Fibroblast of skin of scalp (primary cell): ENCODE data around the gene SEMA3B.
A peak's percentile ranks its signal among the peaks of the same experiment; 100 is the strongest.
"Not testable (repeated sequence)": the region's sequence is repeated elsewhere in the genome, so short reads cannot be mapped to it uniquely, and the experiment has no call there.

Experiments used
- DNase-seq: peaks from one replicate; pipeline ENCODE4 v3.0.0-alpha.2; 2013

Gene SEMA3B

GRCh38 chr3:50238549-50239026, 30.4 kb upstream of the SEMA3B start:
- peak; percentile 29 for DNase-seq

- DNase-seq: no peak
Measured at GRCh38 chr3:50239649-50240048, 29.3 kb upstream of the SEMA3B start.

DNA sequence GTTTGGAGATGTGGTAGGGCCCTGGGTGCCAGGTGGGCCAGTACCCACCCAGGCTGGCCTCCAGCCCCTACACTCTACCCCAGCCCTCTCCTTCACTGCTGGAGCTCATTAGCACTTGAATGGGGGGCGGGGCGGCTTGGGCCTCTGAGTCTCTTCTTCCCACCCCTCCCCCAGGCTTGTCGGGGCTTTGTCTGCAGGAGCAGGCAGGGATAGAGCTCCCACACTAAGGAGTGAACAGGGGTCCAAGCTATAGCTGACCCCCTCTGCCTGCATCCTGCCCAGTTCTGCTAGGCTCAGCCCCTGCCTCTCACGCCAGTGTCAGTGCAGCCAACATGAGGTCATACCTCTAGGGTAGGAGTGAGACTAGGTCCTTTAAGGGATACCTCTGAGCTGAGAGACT, 27.8 kb upstream of the SEMA3B start:
- no peak for DNase-seq

GRCh38 chr3:50241713-50242380, 27.1 kb upstream of the SEMA3B start:
- DNase-seq: no peak

DNA sequence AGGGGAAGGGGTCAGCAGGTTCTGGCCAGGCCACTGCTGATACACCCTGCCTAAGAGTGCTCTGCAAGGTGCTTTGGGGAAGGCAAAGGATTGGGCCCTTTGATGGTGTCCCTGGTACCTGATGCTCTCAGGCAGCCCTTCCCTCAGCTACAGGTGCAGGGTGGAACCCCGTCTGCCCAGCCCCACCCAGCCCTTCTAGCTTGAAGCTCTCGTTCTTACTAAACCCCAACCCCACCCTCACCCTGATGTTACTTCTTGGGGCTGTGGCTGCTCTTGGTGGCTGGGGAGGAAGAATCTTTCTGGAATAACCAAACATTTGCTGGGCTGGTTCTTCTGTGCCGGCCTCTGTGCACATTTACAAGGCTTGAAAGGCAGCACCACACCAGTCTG, 26.6 kb upstream of the SEMA3B start:
- DNase-seq: no peak

DNA sequence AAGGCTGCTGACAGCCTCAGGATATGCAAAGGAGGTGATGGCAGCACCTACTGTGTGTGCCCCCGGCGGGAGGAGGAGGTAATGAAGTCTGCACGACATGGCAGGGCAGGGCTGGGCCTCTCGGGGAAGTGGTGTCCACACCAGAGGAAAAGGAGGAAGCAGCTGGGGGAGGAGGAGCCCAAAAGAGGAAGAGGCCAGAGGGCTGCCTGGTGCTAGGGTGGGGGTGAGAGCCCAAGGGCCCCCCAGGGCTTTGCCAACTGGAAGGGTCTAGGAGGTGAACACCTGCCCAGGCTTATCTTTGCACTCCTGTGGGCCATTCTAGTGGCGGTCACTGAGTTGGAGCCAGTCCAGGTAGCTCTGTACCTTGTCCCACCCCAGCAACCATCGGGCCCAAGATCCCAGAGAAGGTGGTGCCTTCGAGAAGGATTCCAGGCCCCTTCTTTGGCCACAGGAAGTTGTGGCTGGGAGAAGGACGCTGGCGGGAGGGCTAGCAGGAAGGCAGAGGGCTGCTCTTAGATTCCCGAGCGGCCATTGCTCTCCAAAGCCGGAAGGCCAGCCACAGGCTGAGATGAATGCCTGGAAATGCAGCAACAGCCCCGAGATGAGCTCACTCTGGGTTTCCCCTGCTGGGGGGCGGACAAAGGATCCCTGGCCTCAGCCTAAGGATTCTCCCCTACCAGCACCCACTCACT, 25.9 kb upstream of the SEMA3B start:
- DNase-seq: peak; percentile 37

GRCh38 chr3:50243543-50243895, 25.4 kb upstream of the SEMA3B start:
- no peak for DNase-seq

DNA sequence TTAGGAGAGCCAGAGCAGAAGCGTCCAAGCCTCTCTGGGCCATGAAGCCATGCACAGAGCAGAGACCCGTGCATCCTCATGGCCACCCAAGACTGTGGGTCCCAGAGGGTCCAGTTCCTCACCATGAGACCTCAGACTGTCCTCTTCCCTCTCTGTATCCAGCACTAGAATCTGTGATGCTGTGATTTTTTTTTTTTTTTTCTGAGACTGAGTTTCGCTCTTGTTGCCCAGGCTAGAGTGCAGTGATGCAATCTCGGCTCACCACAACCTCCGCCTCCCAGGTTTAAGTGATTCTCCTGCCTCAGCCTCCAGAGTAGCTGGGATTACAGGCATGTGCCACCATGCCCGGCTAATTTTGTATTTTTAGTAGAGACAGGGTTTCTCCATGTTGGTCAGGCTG, 24.1 kb upstream of the SEMA3B start:
- DNase-seq: not testable (repeated sequence)

DNA sequence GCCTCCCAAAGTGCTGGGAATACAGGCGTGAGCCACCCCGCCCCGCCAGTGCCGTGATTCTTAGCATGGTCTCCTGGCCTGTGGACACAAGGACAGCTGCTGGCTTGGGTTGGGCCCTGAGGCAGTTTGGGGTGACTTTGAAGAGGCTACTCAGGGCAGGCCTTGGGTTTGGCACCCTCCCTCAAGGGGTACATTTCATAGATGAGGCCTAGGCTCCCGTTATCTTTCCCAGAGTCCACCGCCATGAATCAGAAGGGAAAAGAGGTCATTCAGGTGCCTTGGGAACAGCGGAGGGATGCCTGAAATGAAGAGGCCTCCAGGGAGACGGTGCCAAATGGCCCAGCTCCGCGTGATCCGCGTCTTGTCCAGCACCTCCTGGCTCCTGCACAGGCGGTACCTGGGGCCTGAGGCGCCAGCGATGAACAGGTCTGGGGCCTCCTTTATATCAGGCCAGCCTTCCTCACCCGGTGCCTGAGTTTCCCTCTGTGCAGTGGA, 23.6 kb upstream of the SEMA3B start:
- DNase-seq: no peak

- DNase-seq: peak; percentile 93
Measured at GRCh38 chr3:50245831-50246516, 23.0 kb upstream of the SEMA3B start.

DNA sequence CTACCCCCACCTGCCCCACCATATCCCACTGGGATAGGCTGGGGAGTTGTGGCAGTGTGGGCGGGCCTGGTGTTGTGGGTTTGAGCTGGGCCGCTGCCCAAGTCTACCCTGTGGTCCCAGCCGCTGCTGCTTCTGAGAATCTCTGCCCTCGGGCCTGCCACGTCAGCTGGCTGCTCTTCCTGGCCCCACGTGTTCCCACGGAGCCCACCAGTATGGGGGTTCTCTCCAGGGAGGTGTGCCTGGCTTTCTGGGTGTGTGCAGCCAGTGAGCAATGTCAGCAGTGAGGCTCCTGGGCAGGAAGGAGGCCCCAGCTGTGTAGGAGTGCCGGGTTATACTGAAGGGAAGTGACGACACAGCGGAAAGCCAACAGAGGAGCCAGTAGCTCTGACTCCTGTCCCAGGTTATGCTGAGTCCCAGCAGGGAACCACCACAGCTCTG, 22.4 kb upstream of the SEMA3B start:
- peak; percentile 97 for DNase-seq

DNA sequence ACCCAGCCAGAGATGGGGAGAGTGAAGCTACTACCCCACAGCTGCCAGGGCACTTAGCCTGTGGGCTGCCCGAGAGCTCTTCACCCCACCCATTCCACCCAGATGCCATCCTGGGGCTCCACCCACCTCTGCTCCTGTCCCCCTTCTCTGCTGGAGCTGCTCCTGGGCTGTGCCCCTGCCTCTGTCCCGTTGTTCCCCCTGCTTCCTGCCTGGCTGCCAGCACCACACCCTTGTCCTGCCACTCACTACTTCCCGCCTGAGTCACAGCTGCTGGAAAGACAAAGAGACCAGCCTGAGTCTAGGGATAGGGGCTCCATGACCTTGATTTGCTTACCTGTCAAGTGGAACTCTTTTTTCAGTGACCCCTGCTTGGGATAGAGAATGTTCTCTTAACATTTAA, 20.6 kb upstream of the SEMA3B start:
- DNase-seq: peak; percentile 47

GRCh38 chr3:50249457-50249856, 19.5 kb upstream of the SEMA3B start:
- no peak for DNase-seq

GRCh38 chr3:50250514-50250913, 18.4 kb upstream of the SEMA3B start:
- no peak for DNase-seq

- DNase-seq: no peak
Measured at GRCh38 chr3:50251220-50251619, 17.7 kb upstream of the SEMA3B start.

- no peak for DNase-seq
Measured at GRCh38 chr3:50254577-50255250, 14.2 kb upstream of the SEMA3B start.

GRCh38 chr3:50255251-50255615, 13.7 kb upstream of the SEMA3B start:
- DNase-seq: no peak

DNA sequence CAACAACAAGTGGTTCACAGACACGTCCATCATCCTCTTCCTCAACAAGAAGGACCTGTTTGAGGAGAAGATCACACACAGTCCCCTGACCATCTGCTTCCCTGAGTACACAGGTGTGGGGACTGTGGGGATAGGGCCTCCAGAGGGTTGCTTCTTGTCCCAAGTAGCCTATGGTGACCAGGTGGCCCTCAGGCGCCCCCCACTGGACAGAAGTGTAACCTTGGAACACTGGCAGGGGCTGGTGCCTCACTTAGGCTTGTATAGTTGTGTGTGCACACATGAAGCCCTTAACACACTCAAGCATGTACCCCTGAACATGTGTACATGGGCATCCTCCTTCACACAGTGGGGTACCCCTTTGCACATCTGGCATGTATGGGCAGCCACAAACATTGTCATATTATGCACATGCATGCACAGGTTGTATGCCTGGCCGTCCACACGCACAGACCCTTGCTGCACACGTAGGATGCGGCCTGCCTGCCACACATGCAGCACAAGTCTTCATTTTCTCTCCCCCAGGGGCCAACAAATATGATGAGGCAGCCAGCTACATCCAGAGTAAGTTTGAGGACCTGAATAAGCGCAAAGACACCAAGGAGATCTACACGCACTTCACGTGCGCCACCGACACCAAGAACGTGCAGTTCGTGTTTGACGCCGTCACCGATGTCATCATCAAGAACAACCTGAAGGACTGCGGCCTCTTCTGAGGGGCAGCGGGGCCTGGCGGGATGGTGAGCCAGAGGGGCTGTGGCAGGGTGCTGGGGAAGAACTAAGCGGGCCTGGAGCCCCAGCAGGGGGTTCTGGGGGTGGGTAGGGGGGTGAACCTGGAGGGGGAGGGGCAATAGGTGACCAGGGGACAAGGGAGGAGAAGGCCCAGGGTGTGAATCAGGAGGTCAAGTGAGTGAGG, 11.7 kb upstream of the SEMA3B start:
- no peak for DNase-seq

GRCh38 chr3:50258029-50258680, 10.8 kb upstream of the SEMA3B start:
- DNase-seq: no peak

GRCh38 chr3:50258979-50259378, 10.0 kb upstream of the SEMA3B start:
- DNase-seq: no peak

DNA sequence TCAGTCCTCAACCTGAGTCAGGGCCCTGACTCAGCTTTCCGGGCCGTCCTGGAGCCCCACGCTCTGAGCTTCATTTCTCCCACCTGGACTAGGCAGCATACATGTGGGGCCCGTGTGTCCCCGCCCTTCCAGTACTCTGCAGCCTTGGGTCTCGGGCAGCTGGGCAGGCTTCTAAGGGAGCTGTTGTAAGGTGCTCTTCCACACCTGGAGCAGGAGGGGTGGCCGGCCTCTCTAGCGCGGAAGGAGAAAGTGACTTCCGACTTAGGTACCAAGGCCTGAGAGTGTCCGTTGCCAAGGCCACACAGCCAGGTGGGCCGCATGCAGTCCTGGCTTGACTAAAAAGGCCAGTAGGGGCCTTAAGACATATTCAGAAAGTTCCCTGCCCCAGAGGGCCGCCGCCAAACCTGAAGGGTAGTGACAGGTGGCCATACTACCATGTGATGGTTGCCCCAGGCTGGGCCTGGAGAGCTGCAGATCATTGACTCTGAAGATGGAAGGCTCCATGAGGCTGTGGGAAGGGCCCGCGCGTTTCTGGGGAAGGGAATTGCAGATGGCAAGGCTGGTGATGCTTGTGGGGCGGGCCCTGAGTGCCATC, 9.4 kb upstream of the SEMA3B start:
- no peak for DNase-seq
